CD4-positive, alpha-beta T cell treated with Interleukin-2 at 100 ng/mL for 4 hours (primary cell): ENCODE measurements around the gene NT5DC1.

Experiments
- DNase-seq: peaks from one replicate; pipeline ENCODE4 v3.0.0-alpha.2; 2020; ENCODE audit warnings: low spot score

Gene NT5DC1

DNA sequence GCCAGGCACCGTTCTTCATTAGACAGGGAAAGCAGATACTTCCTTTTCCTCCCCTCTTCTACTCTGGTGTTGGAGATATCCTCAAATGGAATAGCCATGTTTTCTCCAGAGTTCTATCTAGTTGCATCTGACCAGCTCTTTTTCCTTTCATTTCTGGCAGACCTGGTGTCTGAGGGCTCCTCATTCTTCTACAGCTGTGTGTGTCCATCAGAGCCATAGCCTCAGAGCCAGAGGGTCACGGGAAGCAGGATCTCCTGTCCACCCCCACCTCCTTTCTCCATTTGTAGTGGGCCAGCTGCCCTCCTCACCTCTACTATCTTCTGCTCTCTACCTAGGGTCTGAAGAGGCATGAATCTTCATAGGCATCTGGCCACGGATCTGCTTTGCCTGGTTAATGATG is 96.2 kb downstream of the NT5DC1 start:
- no peak for DNase-seq

GRCh38 chr6:116200619-116201249 is 100.1 kb downstream of the NT5DC1 start:
- DNase-seq, result no peak

- DNase-seq, result no peak
Observed at GRCh38 chr6:116201538-116201937, 100.9 kb downstream of the NT5DC1 start.

DNA sequence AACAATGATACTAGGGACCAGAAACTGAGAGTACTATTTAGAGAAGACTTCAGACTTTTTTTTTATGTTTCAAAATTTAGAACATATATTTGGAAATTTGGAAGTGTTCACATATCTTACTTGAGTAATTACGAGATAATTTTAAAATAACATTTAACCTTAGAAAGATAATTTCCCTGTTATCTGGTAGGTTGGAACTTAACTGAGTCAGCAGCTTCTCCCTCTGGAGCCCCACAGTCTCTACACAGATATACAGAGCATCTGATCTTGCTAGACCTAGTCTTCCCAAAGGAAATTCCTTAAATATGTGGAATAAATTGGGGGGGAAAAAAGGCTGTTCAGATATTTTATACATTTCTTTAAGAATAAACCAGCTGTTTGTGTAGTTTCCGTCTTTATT is 104.6 kb downstream of the NT5DC1 start:
- DNase-seq, result no peak

DNA sequence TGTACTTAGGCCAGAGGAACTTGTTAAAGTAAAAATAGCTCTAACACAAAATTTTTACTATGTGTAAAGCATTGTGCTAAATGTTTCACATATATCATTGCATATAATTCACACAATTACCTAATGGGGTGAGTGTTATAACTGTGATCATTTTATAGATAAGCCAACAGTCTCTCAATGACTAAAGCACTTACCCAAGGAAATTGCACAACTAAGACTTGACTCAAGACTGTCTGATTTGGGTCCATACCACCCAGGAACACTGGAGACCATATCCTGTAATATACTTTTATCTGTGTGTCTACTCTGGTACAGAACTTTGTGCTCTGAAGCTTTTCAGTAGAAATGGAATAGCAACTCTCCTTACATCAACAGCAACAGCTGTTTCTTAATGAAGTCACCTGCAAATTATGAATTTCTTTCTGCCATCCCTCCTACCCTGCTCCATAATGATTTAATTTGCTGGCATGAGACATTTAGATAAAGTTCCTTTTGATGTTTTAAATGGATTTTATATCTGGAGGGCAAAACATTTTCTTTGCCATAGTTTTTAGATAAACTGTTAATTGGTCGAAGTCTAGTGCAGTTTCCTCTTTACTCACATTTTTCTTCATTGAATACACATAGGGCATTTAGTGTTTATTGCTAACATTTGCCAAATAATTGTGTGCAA is 105.7 kb downstream of the NT5DC1 start:
- no peak for DNase-seq

- DNase-seq, result no peak
Observed at GRCh38 chr6:116208056-116208785, 107.6 kb downstream of the NT5DC1 start.

GRCh38 chr6:116210316-116210715 is 109.7 kb downstream of the NT5DC1 start:
- DNase-seq, result no peak

DNA sequence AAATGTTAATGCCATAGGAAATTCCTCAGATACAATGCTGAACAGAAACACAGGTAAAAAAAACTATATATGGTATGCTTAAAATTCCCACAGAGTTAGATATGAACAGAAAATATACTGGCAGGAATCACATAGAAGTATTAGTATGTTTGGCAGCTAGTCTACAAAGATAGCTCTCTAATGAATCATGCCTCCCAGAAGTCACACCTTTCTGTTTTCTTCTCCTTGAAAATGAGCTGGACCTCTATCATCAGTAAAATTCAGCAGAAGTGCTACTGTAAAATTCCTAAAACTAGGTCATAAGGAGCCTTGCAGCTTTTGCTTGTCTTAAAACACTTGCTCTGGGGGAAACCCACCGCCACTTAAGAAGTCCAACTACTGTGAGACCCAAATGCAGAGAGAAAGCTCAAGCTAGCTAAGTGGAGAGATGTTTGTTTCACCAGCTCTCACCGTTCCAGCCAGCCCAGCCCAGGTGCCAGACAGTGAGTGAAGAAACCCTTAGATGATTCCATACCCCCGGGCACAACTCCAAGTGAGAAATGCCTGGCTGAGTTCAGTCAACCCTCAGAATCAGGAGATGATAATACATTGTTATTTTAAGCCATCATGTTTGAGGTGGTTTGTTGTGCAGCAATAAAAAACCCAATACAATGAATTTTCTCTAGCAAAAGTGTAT is 110.2 kb downstream of the NT5DC1 start:
- no peak for DNase-seq

- no peak for DNase-seq
Observed at GRCh38 chr6:116214681-116215080, 114.0 kb downstream of the NT5DC1 start.

- DNase-seq, result no peak
Observed at GRCh38 chr6:116215414-116215813, 114.8 kb downstream of the NT5DC1 start.

GRCh38 chr6:116217069-116217468 is 116.4 kb downstream of the NT5DC1 start:
- DNase-seq, result peak; percentile 55

- DNase-seq, result peak; percentile 8
Observed at GRCh38 chr6:116218172-116218633, 117.5 kb downstream of the NT5DC1 start.

- DNase-seq, result no peak
Observed at GRCh38 chr6:116218866-116219265, 118.2 kb downstream of the NT5DC1 start.

DNA sequence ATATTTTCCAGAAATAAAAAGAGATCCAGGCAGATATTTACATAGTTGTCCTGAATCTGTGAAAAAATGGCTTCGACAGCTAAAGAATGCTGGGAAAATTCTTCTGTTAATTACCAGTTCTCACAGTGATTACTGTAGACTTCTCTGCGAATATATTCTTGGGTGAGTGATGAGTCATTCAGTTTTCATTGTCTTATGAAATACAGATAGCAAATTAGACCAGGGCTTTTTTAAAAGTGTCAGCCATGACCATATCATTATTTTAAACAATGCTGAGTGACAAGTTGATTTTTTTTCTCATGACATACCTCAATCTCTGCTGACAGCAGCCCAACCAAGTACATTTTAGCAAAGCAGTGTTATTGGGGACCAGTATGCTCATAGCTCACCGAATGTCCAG is 120.4 kb downstream of the NT5DC1 start:
- no peak for DNase-seq

DNA sequence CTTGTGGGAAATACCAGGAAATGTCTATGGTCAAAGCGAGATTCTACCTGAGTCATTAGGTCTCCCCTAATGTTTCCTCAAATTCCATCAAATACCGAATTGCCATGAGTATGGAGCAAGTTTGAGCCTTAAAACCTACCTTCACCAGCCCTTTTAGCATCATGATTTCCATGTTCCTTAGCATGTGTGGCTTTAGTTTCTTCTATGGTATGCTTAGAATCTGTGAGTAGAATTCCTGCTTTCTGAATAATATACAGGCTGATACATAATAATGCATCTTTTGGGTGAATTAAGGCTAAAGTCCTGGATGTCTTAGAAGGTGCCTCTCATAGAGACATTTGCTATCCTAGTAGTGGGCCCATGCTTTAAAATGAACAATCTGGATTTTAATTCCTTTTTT is 121.3 kb downstream of the NT5DC1 start:
- no peak for DNase-seq

DNA sequence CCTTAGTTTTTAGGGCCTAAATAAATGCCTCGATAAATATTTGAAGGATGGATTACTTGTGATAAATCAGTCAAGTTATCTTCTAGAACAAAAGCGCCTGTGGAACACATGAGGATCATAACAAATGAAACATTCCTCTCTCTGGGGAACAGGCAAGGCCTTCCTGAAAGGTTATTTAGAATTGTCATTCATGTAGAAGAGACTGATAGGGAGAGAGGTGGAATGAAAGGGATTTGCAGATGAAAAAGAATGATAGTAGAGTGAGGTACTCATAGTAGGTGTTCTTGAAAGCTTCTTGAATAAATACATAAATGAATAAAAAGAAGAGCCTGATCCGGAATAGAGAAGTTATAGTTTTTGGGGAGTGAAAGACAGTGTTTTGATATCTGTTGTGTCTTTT is 122.7 kb downstream of the NT5DC1 start:
- no peak for DNase-seq

DNA sequence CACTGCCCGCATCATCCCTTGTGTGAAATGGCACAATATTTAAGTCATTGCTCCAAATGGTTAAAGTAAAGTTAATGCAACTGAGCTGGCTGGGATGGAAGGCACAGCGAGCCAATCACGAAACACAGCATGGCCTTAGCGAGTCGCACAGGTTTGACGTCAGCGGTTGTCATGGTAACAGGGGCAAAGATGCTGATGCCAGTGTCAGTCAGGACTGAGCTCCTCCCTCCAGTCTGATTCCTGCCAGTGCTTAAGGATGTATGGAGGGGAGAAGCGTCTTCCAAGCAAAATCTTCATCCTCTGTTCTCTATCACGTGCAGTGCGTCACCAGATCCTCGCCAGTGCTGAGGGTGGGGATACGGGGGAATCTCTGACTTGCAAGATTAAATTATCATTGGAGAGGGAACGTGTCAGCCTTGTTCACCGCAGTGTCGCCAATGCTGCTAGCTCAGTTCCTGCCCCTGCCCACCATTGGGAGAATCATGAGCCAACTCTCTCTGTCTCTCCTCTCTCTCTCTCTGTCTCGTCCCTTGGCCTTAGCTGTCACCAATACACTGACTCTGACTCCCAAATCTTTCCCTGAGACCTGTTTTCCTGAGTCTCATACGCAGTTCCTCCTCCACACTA is 128.7 kb downstream of the NT5DC1 start:
- no peak for DNase-seq

DNA sequence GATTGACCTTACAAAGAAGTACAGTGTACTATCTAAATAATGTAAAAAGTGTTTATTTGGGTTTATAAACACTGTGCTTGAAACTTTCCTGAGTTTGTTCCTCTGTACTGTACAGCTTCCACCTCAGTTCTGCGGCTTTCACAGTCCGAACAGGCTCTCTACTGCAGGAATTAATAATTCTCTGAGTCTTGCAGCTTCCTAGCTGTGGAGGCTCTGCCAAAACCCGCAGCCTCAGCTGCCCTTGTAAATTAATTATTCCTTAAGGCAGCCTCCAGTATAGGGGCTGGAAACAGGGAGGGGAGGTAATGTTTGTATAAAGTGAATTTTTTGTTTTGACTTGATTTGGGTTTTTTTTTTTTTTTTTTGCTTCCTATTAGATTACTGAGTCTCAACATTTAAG is 134.0 kb downstream of the NT5DC1 start:
- DNase-seq, result no peak

- no peak for DNase-seq
Observed at GRCh38 chr6:116238083-116238482, 137.4 kb downstream of the NT5DC1 start.

DNA sequence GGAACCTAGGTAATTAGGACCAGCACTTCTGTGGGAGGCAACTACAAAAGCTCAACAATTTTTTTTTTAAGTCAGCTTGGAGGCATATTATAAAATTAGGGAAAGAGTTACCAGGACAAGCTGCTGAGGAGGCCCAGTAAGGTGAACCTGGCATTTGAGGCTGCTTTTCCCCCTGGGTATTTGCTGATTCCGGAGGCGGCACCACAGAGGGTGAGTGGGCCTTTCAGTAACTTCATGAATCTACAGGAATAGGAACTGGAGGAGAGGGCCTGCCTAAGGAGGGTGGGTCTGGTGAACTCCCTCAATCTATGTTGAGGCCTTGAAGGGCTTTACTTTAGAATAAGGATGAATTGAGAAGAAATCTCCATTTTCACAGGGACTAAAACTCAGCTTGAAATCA is 138.6 kb downstream of the NT5DC1 start:
- DNase-seq, result no peak

DNA sequence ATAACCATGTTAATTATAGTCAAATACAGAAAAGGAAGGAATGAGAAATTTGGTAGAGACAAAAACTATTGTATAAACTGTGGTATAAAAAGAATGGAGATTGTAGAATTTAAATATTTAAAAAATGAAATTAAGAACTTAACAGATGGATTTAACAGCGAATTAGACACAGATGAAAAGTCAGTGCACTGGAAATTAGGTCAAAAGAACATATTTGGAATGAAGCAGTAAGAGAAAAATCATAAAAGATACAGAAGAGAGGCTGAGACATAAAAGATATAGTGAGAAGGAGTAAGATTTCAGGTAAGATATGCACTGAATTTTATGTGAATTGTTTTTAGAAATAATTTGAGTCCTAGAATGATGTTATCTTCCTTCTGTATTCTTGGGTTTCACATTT is 139.2 kb downstream of the NT5DC1 start:
- no peak for DNase-seq

- no peak for DNase-seq
Observed at GRCh38 chr6:116244284-116244683, 143.6 kb downstream of the NT5DC1 start.
